GM18873 (cell line): Measurements from ENCODE around the gene ELMO1.

Source experiments
- ATAC-seq: cut with Tn5 transposase; IDR thresholded peaks from one replicate; pipeline ENCODE4 v1.9.1; 2021; ENCODE audit warnings: mild to moderate bottlenecking, moderate library complexity, moderate number of reproducible peaks; ENCODE audit not compliant: unreplicated experiment, low FRiP score

Gene ELMO1

DNA sequence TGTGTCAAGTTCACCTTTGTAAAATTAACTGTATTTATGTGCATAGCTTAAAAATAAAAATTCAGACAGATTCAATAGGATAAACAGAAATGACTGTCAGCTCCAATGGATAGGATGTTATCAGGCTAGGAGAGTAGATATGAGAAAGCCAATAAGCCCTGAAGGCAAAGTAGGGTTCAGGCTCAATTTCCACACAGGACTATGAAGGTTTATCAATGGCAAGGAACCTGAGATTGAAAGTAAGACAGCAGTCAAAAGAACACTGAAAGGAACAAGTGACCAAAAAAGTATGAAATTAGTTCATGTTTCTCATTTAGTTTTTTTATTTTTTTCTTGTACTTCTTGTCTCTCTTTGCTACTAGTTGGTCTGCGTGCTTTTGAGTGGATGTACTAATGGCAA lies 121.4 kb downstream of the ELMO1 start:
- no peak for ATAC-seq

DNA sequence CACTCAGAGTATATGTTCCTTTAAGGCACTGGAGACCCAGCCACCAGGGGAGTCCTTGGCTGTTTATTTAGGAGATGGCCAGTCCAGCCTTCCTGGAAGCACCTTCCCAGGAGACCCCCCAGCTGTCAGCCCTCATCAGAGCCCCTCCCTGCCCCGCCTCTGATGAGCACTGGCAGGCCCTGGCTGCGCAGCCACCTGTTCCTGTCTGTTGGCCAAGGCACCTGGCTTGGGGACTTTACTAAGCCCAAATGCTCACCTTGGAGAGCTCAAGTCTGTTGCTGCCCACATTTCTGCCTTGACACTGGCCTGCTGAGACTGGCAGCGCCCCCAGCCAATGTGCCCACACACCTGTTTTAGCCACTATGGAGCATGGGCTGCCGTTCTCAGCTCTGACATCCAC lies 124.7 kb downstream of the ELMO1 start:
- ATAC-seq, result no peak

DNA sequence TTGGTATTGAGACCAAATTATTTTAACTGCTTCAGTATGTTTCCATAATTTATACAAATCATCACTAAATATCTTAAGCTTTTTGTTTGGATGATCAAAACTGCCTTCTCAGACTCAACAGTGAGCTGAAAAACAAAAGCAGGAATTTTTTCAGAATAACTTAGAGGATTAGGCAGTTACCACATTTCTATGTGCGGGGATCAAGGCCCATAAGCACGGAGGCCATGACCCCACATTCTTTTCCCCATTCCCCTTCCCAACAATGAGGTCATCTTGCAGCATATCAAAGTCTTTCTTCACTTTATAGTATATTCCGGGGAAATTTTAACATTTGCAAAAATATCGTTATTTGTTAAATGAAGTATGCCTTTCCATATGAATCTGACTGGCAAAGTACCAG lies 125.8 kb downstream of the ELMO1 start:
- no peak for ATAC-seq

DNA sequence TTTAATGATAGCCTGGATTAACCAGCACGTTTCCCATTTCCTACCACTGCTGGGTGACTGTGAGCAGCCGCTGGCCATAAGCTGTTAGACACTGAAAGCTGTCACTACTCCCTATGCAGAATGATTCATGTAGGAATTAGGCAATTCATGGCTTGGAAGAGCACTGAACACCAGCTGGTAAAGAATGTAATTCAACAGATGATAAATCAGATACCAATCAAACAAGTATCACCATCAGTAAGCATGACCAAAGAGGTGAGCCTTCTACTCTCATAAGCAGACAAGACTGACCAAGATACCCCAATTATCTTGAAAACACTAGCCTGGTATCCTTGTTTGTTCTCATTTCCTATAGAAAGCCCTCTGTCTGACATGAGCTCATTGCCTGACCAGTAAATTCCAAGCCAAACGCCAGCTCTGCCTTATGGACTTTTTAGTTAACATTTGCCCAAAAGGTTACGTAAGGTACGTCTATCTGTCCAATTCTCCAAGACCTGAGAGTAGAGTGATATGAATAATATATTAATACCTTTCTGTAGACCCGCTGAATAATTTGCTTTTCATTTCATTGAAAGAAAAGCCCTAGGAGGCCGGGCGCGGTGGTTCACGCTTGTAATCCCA lies 127.7 kb downstream of the ELMO1 start:
- ATAC-seq, result no peak

DNA sequence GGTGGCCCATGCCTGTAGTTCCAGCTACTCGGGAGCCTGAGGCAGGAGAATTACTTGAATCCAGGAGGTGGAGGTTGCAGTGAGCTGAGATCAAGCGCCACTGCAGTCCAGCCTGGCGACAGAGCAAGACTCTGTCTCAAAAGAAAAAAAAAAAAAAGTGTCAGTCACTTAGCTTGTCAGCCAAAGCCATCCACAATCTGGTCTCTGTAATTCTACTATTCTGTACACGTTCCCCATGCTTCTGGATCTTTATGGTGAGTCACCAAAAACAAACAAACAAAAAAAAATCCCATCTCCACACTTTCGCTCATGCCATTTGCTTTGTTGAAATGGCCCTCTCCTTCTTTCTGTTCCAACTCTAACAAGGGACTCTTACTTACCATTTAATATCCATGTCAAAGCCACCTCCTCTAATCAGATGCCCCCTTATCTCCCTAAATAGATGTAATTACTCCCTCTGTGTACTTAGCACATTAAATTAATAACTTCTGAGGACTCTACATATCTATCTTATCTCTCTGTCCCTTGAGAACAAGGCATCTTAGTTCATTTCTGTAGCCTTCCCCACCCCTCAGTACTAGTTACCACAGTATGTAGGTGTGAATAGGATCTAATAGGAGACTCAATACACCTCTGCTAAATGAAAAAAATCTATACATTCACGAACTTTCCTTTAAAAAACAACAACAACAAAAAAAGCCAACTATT lies 128.4 kb downstream of the ELMO1 start:
- no peak for ATAC-seq

DNA sequence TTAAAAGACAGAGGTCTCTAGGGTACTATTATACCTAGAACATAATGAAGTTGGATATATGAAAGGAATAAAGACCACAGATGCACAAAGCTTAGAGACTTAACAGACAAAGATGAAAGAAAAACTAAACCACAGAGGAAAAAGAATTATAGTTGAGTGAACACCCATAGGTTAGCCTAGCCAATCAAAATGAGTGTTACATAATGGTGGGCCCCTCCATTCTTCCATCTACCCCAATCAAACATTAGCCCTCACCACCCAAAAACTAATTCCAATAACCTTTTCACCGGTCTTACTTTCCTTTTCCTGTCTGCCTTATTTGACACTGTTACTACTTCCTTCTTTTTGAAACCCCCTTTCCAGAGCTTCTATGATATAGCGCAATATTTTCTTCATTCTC lies 130.1 kb downstream of the ELMO1 start:
- ATAC-seq, result no peak

DNA sequence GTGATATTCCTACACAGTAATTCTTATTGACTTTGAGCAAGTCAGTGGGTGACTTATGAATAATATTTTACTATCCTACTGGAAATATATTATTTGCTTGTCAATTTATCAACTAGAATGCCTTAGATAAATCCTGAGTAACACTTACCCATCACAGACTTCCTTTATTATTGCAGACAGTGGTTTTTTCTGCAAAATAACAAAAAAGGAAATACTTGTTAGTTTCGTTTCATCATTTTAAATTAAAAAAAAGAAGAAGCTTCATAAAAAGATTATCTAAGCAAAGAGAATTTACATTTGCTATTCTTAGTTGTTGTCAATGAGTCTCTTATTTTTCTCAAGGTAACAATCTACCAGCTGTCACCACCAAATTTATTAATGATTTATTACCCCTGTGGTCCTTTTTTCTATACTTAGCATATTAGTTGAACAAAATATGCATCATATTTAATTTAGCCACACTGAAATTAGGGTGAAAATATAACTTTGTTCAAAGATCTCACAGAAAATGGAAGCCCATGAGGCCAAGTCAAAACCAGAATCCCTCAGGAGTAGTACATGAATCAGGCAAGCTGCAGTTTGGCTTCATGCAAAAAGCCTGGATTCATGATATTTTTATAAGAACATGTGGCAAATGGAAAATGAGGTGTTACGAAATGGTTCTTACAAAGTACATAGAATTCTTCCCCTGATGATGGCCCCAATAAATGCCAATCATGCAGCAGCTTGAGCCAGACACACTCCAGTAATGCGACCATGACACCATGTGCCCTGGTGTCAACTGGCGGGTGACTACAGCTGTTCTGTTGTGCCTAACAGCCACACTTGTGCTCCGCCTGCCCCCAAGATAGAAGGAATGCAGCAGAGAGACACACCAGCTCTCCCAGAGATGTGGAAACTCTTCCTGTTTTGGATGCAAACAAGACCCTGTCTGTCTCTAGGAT lies 132.6 kb downstream of the ELMO1 start:
- no peak for ATAC-seq

DNA sequence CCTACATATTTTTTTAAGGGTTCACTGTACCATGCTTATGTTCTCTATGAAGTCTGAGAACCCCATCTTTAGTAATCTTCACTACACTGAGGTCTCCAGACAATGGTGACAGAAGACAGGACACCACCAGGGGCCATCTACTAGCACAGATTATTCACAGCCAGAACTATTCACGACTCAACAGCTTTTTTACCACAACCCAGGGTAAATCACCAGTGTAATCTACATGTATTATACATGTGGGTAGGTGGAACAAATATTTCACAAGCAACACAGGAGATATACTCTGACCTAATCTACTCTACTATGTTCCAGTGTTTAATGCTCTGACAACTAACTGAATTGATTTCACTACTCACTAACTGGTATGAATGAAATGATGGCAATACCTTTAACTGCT lies 136.1 kb downstream of the ELMO1 start:
- no peak for ATAC-seq

DNA sequence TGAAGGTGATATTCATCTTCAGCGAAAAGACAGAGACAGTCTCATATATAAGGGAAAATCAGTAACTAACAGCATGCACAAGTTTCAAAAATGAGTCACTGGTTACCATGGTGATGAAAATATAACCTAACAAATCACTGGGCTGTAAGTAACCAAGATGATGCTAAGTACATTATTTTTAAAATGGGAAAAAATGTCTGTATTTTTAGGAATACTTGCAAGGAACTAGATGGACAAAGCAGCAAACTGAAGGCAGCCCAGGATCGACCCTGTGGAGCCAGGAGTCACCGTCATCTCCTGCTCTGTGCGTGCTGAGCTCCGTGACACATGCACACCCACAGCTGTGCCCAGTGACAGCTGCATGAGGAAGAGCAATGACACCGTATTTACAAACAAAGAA lies 137.3 kb downstream of the ELMO1 start:
- ATAC-seq, result no peak

DNA sequence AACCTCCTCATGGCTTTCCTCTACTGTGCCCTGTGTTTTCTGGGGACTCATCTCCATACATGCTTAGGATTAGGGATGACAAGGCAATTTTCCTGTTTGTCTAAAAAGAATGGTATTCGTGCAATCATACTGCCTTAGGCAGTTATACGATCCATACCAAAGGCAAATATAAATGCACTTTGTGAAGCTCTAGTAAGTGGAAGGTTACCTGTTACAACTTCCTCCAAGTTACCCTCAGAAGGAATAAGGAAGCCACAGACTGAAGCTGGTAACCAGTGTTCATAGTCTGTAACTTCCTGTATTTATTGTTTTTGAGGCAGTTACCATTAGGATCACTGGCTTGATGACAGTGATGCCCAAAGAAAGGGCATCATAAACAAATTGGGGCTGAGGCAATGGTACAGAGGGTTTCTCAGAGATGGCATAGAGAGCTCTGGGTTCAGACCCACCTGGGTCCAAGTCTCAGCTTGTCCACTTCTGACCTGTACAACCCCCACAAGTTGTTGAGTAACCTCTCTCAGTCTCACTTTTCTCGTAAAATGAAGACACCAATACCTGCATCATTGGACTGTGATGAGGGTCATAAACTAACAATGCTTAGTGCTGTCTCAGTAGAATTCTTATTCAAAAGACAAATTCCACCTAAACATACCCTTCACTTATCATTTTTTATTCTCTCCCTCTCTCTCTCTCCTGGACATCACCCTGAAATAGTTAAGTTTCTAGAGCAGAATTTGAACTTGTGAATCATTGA lies 138.2 kb downstream of the ELMO1 start:
- no peak for ATAC-seq

DNA sequence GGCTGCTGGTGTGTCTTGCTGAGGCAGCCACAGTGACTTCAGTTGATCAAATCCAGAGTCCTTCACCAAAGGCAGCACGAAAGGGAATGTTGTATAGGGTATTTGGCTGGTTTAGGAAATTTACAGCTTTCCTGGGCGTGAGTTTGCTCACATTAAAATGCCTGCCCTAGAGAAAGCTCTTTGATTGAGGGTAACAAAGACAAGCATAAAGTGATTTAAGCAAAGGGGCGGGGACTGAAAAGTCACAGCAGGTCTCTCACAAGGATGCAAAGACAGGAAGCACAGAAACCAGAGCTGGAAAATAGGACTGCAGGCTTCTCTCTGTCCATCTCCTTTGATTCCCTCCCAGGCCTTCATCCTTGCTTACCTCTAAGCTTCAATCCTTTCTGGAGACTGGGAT lies 139.2 kb downstream of the ELMO1 start:
- no peak for ATAC-seq

DNA sequence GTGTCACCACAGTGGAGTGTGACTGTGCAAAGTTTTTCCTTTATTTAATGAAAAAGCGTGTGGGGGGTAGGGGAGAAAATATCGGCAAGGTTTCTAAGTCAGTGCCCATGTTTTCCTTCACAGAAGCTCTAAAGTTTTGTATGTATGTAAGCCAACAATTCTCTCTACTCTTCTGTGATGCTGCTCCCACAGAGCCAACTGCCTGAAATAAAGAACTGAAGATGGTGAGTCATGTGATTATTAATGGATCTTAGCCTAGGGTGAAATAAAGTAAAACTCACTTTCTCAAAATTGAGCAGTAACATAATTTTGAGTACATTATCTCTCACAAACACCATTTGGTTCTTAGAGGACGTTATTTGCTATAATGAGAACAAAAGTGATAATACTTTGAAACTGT lies 143.7 kb downstream of the ELMO1 start:
- no peak for ATAC-seq

DNA sequence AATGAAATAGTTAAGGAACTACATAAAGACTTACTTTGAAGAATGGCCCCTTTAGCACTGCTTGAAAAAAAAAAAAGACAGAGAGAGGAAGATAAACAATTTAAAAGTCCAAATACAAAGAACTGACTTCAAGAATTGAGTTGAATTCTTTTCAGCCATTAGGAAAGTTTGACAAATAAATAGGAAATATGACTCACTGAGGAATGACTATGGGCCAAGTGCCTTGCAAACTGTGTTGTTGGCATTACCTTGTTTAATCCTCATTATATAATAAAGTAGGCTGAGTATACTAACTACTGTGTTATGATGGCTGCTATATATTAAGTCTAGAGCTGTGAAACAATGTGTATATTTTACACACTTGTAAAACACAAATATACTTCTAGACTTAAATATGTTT lies 151.1 kb downstream of the ELMO1 start:
- no peak for ATAC-seq

DNA sequence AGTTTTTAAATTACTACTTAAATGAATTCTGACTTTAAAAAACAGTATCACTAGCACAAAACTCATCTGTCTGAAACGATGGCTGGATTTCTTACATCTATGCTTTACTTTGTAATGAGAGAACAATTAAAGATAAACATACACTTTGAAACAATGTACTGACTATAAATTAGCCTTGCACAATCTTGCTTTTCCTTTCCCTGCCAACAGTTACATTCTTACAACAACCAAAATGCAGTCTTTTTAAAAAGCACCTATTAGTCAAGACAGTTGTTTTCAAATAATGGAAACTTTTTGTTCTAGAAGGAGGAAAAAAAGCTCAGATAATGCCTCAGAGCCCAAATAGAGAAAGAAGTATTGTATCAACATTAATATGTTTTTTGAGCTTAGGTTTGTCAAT lies 153.3 kb downstream of the ELMO1 start:
- ATAC-seq, result no peak

DNA sequence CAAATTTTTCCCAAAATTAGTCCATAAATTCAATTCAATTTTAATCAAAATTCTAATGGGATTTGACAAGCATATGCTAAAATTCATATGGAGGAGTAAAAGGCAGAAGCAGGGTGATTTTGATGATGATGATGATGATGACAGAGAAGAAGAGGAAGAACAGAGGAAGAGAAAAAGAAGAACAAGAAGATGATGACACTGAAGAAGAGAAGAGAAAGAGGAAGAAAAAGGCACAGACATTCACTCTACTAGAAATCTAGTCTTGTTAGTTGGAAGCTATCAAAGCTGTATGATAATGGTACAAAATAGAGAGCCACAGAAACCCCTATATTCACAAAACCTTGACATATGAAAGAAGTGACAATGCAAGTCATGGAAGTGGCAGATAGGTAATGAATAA lies 157.9 kb downstream of the ELMO1 start:
- ATAC-seq, result no peak

DNA sequence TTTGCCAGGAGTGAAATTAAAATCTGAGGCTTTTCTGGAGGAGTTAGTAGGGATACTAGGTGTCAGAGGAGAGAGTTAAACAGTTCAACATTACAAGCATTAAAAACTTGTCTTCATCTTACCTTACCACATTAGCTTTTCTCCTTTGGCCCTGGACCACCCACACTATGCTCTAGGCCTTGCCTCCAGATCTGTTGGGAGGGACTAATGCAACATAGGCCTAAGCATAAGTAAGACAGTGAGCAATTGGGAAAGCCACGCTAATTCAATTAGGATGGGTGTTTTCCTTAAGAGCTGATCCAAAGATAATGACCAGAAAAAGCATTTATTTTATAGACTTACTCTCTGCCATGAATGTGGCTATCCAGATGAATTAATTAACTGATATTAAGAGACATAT lies 158.9 kb downstream of the ELMO1 start:
- no peak for ATAC-seq

DNA sequence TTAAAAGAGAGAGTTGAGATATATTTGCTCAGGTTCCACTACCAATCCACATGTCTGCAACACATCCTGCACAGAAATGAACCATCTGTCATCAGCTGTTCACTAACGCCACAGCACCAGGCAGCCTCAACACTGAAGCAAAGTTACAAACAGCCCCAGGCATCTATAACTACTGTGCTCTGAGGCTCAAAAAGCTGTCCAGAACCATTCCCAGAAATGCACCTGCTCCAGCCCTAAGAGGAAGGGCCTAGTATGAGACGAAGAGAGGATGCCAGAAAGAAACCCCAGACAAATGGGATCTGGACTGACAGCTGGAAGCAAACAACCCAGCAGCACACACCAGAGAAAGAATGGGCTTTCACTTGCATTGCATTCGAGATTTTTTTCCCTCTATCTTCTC lies 159.3 kb downstream of the ELMO1 start:
- no peak for ATAC-seq

DNA sequence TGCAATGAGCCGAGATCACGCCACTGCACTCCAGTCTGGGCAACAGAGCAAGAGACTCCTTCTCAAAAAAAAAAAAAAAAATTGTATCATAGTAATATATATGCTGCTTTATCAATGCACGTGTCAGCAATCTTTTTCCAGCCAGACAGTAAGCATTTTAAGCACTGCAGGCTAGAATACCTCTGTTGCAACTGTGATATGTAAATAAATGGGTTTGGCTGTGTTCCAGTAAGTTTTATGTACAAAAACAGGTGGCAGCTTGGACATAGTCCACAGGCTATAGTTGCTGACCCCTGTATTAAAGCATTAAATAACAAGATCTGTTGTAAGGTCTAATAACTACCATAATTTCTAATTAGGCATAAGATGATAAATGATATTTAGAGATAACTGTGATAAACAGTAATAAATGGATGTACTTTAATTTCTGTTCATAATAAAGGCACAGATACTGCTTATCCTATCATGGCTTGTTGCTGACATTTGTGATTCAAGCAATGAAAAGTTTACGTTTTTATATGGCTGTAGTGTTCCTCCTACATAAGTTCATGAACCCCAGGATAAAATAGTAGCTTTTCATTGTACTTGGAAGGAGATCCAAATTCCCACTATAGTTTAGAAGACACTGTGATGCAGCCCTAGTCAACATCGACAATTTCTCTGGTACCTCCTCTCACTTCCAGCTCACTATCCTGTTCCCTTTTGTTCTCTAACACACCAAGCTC lies 161.4 kb downstream of the ELMO1 start:
- no peak for ATAC-seq

DNA sequence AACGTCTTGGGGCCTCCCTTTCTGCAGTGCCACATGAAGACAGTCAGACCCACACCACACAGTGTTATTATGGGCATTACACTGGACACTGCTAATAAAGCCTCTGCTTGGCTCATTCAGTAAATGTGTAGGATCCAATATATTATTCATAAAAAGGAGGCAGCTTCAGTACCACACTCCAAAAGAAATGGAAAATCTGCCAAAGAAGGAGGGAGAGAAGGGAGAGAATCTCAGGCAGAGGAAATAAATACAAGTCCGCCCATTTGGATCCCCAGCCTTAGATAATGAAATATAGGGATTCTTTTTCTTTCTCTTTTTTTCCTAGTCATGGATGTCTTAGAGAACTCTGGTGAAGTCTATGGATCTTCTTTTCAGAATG lies 162.2 kb downstream of the ELMO1 start:
- no peak for ATAC-seq
